Medulla oblongata (tissue), 1 donor: ENCODE measurements around the gene NPTX1.

Experiments used
- DNase-seq: peaks from one replicate; pipeline ENCODE4 v3.0.0-alpha.2; 2015; ENCODE audit errors: extremely low spot score

The NPTX1 gene

DNA sequence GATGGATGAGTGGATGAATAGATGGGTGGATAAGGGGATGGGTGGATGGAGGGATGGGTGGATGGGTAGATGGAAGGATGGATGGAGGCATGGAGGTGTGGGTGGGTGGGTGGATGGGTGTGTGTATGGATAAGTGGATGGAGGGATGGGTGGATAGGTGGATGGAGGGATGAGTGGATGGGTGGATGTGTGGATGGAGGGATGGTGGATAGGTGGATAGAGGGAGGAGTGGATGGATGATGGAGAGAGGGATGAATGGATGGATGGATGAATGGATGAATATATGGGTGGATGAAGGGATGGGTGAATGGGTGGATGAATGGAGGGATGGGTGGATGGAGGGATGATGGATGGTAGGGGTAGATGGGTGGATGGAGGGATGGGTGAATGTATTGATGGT is 27.5 kb upstream of the NPTX1 start:
- DNase-seq, result no peak

DNA sequence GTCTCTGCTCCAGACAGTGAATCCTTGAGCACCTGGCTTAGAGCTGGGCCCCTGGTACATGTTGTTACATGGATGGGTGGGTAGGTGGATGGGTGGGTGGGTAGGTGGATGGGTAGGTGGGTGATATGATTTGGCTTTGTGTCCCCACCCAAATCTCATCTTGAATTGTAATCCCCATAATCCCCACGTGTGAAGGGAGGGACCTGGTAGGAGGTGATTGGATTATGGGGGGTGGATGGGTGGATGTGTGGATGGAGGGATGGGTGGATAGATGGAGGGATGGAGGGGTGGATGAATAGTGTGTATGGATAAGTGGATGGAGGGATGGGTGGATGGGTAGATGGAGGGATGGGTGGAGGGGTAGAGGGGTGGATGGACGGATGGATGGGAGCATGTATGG is 26.6 kb upstream of the NPTX1 start:
- DNase-seq, result no peak

DNA sequence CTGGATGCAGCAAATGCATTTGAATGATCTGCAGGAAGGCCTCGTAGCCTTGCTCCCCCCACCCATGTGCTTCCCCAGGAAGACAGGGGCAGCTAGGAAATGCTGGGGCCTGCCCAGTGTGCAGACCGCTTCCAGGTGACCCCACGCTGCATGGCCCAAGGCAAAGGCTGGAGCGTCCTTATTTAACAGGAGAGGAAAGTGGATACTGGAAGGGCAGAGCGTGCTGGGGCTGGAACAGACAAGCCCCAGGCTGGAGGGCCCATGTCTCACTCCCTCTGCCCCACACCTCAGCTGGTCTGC is 26.1 kb upstream of the NPTX1 start:
- no peak for DNase-seq

DNA sequence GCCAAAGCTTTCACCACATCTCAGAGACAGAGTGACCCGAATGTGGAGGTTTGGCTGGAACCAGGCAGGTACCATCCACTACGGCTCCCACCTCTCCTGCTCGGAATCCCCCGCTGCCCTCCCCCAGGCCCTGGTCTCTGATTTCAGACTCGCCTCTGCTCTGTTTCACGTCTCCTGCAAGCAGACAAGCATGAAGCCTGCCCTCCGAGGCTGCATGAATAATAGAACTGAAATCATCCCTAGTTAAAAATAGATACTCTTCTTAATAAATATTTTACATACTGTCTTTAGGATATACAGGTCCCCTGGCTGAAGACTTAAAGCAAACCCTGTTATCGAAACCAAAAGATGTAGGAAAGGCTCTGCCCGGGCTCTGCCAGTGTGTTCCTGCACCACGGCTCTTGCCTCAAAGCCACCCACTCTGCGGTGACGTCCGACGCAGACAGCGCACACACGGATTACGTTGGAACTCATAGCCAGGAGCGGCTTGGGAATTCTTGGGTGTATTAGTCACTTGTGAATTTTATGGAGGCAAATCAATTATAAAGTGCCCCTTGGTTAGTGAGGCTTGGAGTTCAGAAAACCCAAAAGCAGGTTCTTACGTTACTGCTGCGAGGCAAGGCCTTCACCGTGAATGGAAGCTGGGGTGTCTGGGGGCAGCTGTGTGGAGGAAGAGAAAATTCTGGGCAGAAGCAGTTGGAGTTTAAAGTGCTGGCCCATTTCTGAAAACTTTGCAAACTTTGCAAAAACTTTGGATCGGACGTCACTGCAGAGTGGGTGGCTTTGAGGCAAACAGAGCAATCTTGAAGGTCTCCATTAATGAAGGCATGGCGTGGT is 25.6 kb upstream of the NPTX1 start:
- no peak for DNase-seq

DNA sequence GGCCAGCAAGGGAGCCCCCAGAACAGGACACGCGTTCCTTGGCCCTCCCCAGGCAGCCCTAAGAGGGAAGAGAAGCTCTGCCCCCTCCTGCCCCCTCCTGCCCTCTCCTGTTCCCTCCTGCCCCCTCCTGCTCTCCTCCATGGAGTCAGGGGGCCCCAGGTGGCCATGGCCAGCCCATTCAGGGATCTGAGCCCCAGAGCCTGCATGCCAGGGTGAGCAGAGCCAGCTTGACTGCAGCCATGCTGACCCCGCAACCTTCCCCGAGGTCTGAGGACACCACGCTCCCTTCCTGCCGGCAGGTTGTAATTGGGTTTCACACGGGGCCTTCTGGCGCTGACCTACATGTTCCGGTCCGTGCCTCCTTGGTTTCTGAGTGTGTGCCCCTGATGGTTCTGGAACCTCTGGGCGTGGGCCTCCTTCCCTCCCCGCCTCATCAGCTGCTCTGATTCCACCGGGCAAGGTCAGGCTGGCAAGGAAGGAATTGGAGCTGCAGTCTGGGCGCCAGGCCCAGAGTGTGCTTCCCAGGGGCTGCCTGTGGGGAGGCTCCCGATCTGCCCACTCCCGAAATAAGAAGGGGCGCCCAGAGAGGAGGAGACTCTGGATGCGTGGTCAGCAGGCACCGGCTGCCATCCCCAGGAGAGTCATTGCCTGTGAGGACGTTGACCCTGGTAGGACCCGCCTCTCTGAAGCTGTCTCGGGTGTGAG is 23.7 kb upstream of the NPTX1 start:
- DNase-seq, result no peak

DNA sequence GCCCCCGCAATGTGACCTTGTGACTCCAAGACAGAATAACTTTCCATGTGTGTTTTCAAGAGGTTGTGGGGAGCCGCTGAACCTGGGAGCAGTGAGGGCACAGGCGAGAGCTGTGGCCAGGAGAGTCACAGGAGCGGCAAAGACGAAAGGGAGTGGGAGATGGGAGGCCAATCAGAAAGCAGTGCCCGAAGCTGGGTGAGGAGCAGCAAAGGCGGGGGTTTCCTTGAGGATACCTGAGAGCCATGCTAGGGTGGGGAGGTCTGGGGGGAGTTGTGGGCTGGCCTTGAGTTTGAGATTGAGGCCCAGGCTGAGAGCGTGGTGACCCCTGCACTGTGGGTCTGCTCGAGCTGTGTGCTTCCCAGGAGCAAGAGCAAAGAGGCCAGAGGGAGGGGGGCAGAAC is 23.2 kb upstream of the NPTX1 start:
- DNase-seq, result no peak

DNA sequence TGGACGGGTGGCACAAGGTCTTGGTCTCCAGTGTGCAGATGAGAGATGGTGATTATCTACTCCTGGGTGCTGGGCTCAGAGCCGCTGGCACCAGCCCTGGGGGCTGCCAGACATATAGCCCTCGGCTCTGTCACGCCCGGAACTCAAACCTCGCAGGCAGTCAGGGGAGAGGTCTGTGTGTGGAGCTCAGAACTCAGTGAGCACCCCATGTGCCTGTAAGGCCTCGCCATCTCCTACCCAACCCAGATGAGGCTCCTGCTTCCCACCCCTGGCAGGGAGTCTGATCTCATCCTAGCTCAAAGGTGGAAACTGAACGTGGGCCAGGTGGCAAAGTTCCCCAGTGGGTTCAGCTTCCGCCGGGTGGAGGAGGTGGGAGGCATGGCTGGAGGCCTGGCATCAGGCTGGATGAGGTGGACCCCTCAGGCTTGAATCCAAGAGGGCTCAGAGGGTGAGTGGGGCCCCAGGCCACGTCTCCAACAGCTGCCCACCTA is 22.6 kb upstream of the NPTX1 start:
- no peak for DNase-seq

DNA sequence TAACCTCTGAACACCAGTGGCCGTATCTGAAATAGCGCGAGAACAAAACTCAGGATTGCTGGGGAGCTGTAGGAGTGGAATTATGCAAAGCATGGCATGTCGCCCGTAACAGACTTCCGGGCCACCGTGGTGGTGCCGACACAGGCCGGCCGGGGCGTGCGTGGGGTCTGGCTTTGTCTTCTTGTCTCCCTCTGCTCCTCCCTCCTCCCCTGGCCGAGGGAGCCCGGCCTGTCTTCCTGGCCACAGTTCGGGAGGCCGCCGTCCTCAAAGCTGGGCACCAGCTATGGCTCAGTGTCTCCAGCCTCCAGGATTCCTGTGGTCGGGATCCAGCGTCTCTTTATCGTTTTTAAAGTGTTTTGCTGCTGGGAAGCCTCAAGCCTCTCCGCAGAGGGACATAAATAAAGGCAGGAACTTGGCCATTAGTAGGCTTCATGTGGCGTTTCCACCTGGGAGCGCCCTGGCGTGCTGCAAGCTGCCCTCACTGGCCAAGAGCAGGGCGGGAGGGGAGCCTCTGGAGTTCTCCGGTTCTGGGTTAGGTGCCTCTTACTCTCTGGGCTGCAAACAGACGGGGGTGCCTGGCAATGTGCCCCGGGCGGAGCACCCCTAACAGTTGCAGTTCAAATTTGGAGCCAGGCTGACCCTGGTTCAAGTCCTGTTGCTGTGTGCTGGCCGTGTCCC is 22.0 kb upstream of the NPTX1 start:
- DNase-seq, result no peak

DNA sequence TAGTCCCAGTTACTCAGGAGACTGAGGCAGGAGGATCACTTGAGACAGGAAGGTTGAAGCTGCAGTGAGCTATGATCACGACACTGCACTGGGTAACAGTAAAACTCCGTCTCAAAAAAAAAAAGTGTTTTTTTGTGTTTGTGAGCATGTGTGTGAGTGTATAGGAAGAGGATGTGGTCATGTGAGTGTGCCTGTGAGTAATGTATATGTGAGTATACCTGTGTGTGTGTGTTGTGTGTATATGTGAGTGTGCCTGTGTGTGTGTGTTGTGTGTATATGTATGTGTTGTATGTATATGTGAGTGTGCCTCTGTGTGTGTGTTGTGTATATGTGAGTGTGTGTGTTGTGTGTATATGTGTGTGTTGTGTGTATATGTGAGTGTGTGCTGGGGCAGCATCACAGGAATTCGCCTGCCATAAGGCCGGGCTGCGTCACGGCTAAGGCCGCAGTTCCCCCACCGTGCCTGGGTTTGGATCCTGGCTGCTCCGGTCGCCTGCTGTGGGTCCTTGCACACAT is 21.4 kb upstream of the NPTX1 start:
- DNase-seq, result no peak

DNA sequence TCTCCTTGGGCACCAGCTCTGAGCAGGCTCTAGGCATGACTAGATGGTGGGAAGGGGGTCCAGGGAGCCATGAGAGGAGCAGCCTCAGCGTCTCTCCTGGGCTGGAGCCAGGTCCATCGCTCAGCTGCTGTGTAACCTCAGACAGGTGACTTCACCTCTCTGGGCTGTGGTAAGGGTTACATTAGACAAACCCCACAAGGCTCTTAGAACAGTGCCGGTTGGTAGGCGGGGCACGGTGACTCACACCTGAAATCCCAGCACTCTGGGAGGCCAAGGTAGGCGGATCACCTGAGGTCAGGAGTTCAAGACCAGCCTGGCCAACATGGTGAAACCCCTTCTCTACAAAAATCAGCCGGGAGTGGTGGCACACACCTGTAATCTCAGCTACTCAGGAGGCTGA is 18.1 kb upstream of the NPTX1 start:
- no peak for DNase-seq

DNA sequence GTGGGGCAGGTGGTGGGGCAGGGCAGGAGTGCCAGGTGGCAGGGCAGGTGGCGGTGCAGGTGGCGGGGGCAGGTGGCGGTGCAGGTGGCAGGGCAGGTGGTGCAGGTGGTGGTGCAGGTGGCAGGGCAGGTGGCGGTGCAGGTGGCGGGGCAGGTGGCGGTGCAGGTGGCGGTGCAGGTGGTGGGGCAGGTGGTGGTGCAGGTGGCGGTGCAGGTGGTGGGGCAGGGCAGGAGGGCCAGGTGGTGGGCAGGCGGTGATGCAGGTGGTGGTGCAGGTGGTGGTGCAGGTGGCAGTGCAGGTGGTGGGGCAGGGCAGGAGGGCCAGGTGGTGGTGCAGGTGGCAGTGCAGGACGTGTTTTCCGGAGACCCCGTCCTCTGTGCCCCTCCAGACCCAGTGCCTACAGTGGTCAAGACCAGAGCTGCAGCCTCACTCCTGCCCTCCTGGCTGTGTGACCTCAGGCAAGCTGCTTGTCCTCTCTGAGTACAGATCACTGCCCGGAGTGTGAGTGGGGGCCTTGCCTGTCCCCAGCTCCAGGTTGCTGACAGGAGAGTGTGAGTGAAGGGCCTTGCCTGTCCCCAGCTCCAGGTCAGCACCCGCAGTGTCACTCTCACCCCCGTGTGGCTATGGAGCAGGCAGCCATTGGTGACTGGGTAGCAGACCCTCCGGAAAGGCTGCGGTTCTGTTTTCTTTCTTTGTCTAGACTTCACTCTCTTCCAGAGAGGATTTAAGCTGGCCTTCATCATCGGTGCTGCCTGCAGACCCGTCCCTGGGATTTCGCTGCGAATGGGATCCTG is 16.1 kb upstream of the NPTX1 start:
- no peak for DNase-seq

DNA sequence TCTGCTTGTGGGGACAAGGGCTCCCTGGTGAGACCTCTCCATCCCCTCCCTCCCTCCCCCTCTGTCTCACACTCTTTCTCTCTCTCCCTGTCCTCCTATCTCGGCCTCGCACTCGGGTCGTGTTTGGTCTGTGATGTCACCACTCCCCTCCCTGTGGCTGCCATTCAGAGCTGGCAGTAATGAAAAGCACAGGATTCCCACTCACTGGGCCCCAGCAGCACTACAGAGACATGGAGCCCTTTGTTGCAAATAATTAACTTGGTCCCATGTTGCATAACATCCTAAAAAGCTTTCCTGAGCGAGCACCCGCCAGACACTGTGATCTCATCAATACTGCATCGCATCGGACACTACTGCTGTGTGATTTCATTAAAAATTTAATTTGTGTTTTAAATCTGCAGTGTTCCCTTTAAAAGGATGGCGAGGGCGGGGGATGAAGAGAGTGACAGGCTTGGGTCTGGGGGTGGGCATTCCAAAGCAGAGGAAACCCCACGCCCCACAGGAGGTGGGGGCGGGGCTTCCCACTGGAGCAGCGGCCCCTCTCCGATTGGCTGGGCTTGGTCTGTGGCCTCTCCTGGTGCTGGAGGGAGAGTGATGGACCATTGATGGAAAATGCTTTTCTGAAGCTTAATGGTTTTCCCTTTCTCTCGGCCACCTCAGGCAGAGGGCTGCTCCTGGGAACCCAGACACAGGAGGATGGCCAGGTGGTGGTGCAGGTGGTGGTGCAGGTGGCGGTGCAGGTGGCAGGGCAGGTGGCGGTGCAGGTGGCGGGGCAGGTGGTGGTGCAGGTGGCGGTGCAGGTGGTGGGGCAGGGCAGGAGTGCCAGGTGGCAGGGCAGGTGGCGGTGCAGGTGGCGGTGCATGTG is 15.3 kb upstream of the NPTX1 start:
- DNase-seq, result no peak

DNA sequence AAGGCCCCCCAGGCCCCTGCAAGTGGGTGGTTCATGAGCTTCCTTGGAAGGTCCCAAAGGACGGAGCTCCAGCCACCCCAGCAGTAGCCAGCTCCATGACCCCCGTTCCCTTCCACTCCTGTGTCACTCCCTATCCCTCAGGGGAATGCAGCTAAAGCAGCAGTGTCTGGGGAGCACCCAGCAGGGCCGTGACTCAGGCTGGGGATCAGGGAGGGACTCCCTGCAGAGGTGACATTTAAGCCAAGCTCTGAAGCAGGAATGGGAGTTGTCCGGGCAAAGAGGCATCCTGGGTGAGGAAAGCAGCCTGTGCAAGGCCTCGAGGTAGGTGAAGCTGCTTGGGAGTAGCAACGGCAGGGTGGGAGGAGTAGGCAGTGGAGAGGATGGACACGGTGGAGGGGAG is 11.1 kb upstream of the NPTX1 start:
- no peak for DNase-seq

DNA sequence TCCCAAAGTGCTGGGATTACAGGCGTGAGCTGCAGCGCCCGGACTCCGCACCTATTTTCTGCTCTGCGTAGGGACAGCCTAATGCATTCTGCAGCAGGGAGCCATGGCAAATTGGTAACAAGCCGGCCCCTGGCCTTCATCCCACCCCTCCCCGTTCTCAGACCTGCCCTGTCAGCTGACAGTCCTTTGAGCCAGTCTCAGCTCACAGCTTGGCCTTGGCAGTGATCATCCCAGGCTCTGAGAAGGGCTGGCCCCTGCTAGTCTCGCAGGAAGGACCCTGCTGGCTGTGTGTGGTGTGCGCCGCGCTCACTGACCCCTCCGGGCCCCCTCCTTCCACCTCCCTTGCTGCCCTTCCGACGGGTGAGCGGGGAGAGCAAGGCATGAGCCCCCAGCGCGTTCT is 10.3 kb upstream of the NPTX1 start:
- no peak for DNase-seq

DNA sequence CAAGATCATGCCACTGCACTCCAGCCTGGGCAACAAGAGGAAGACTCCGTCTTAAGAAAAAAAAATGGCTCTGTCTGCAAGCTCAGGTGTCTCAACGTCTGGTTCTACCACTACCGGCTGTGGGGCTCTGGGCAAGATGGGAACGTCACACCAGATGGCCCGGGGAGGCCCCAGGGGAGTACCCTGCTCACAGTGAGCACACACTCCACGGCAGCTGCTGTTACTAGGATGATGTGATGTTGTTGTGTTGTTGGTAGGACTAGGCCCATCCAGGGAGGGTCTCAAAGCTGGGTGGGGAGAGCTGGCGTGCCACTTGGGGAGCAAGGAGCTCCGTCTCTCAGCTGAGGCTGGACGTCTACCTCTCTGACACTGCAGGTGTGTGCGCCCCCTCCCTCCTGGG is 9.4 kb upstream of the NPTX1 start:
- no peak for DNase-seq

DNA sequence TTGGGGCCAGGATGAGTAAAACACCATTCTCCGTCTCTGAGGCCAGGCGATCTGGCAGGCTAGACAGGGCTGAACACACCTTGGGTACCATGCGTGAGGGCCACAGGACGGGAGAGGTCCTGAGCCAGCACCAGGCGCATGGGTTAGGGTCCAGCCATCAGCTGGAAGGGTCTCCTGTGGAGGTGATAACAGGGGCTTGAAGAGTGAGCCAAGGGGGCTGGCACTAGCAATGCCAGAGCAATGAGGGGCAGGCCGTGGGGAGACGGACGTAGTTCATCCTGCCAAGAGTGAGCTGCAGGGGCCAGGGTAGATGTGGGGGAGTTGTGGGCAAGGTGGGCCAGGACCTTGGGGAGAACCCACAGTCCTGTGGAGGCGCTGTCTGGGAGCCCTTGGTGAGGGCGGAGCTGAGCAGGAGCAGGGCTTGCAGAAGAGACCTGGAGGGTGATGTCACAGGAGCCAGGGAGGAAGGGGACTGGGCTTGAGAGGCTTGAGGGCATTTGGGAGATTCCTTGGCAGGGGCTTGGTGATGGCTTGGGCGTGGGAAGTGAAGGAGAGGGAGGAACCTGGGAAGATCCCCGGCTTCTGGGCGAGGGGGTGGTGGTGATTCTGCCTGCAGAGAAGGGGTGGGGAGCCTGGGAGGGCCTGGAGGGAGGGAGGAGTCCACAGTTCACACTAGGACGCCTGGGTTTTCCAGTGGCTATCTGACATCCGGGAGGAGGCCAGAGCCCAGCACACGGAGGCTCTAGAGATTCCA is 6.3 kb upstream of the NPTX1 start:
- no peak for DNase-seq

DNA sequence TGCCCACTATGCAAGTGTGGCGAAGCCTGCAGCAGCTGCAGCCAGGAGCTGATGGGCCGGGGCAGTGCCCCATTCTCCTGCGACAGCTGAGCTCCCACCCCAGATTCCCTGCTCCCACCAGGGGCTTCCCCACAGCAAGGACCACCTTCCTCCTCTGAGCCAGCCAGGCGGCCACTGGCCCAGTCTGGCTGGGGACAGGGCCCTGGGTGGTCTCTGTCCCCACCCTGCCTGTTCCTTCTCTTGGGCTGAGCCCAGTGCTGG is 5.6 kb upstream of the NPTX1 start:
- no peak for DNase-seq

DNA sequence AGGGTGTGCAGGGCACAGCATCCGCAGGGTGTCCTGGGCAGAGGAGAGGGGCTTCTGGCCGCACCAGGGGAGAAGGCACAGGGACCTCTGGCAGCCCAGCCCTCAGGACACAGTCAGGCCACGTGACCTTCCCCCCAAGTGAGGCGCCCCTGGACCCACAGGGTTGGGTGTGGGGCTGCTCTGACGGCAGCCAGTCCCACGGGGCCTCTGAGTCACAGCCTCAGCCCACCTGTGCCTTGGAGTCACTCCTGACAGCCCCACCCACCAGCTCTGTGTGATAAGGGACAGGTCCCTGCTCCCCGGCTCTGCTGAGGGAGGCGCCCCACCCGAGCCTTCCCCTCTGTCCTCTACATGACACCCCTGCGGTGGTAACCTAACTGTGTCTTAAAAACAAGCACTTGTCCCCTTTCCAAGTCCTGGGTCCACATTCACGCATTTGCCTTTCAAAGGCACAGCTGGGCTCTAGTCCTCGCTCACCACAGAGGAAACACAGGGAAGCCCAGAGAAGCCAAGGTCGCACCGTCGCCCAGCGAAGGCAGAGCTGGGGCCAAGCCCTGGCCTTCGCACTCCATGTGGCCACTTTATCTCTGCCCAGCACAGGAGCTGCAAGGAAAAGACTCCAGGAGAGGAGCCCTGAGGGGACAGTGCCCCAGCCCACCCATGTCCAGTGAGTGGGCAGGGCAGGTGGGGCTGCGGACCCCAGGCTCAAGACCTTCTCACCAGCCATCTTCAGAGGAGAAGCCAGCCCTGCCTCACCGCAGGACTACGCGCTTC is 5.1 kb upstream of the NPTX1 start:
- no peak for DNase-seq

DNA sequence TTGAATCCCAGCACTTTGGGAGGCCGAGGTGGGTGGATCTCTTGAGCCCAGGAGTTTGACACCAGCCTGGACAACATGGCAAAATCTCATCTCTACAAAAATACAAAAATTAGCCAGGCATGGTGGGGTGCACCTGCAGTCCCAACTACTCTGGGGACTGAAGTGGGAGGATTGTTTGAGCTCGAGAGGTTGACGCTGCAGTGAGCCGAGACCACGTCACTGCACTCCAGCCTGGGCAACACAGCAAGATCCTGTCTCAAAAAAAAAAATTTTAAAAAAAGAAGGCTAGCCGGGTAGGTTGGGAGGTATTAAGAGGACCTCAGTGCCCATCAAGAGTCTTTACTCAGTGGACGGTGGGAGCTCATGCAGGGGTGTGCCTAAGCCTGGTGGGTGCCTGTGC is 3.8 kb upstream of the NPTX1 start:
- no peak for DNase-seq

DNA sequence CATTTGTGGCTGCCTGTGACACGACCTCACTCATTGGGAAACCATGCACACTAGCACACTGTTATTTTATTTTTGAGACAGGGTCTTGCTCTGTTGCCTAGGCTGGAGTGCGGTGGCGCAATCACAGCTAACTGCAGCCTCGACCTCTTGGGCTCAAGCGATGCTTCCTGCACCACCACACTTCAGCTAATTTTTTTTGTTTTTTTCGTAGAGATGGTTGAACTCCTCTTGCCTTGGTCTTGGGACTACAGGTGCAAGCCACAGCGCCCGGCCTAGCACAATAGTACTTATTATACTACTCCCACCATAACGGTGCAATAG is 2.8 kb upstream of the NPTX1 start:
- DNase-seq, result no peak
